Measurements from ENCODE around the gene METTL17. TPM values are rescaled to one million over a fixed set of nuclear protein-coding genes. Genes with fewer than 3 reads are reported as not detected.

Gene METTL17
- total and polyA plus RNA-seq, 2 of the 13 experiments (the other 11 are each of a cell fraction or from before 2014, with no cell fraction given): 122 to 199 TPM

- Histone ChIP-seq H3K4me1 (ENCODE audit: insufficient read depth, low read length) (peaks cover 76% of the 10 kb centered on the region), H4K20me1 (ENCODE audit: insufficient read depth, low read length) (no peaks in the 10 kb centered on the region), H3K4me3 (replicated peaks in 1 of 3; ENCODE audit: insufficient read depth in 1 of 3, low read depth in 2 of 3, low read length in 3 of 3) (peak overlapping the region in 2 of 3 experiments; percentile 20 to 42; a peak in 4 of 6 replicates), H3K9me3 (ENCODE audit: low read length) (no peaks in the 10 kb centered on the region), H3K27ac (ENCODE audit: extremely low read length, insufficient read depth, low read length) (peak overlapping the region; percentile 22), H2AFZ (ENCODE audit: low read length) (peak overlapping the region; percentile 82), H3K79me2 (ENCODE audit: insufficient read depth, low read length) (no peaks in the 10 kb centered on the region), H3K9ac (ENCODE audit: insufficient read depth, low read depth, low read length) (peak overlapping the region; percentile 38), H3K36me3 (replicated peaks in 1 of 2; ENCODE audit: control insufficient read depth in 1 of 2, insufficient read depth in 2 of 2, low read length in 2 of 2) (no peaks in the 10 kb centered on the region), H3K27me3 (ENCODE audit: control insufficient read depth in 1 of 2, insufficient read depth in 2 of 2, low read length in 2 of 2) (no peaks in the 10 kb centered on the region; a peak in 1 of 5 replicates), H3K4me2 (ENCODE audit: low read depth, low read length) (peak overlapping the region; percentile 69)
- FAIRE-seq (peak; percentile 94), ATAC-seq (peak; percentile 78), DNase-seq (ENCODE audit: low spot score) (peak; percentile 85)
- ChIA-PET CTCF (ENCODE audit: low intra/inter-chr PET ratio, low total read pairs) (interaction anchor here (0.7 to 4.8 kb wide), 16 partner anchors 15 to 342 kb away, joined by 3 to 109 read pairs (median 4); partner anchors contain the start of gene METTL17), POLR2A (interaction anchor here (0.8 to 3.5 kb wide), 15 partner anchors 10 to 64 kb away, joined by 3 to 112 read pairs (median 15); partner anchors contain the start of genes ARHGEF40, NDRG2 and TPPP2)
- in situ Hi-C loops (cut with HindIII; ENCODE audit: extremely low pct_ligation_motif_present, low pct_unique_long_range_greater_than_20kb) (loop anchor here (5.0 kb wide), 1 partner anchor 182 kb away; no protein-coding TSS in a partner anchor), intact Hi-C loops (cut with micrococcal nuclease; ENCODE audit: unreplicated experiment) (loop anchor here (1.0 to 2.0 kb wide), 3 partner anchors 15 to 182 kb away; no protein-coding TSS in a partner anchor)
- 16% methylated on average over 8 of the region's 8 CpGs for WGBS (ENCODE audit: low lambda C conversion rate)
- BruUV-seq (replicated peaks): no TSS peak
- TF ChIP-seq YEATS4 (CRISPR knock-in tag; IDR thresholded peaks at IDR 0.05; ENCODE audit: borderline replicate concordance): peak; percentile 58; the same call in 1 of the 2 replicates
- peak; percentile 45; the same call in 1 of the 2 replicates for TF ChIP-seq PPARG (CRISPR knock-in tag; conservative IDR thresholded peaks at IDR 0.05)
- no peak for TF ChIP-seq DZIP1 (CRISPR knock-in tag; IDR thresholded peaks at IDR 0.05)
- TF ChIP-seq HDAC2 (CRISPR knock-in tag; IDR thresholded peaks at IDR 0.05): no peak
- TF ChIP-seq RORA (CRISPR knock-in tag; IDR thresholded peaks at IDR 0.05): no peak
- 0 out of 2 replicates have a peak, but pooled peaks have one; percentile 23 for TF ChIP-seq KDM5B (CRISPR knock-in tag; IDR thresholded peaks at IDR 0.05; ENCODE audit: borderline replicate concordance)
- TF ChIP-seq ZNF549 (CRISPR knock-in tag; IDR thresholded peaks at IDR 0.05): peak; percentile 82; the same call in 1 of the 2 replicates
- no peak for TF ChIP-seq SKI (IDR thresholded peaks at IDR 0.05; ENCODE audit: partially characterized antibody)
- no peak for TF ChIP-seq GABPB1 (CRISPR knock-in tag; IDR thresholded peaks at IDR 0.05)
- peak; percentile 87; the same call in 1 of the 2 replicates for TF ChIP-seq ZNF740 (CRISPR knock-in tag; IDR thresholded peaks at IDR 0.05)
- TF ChIP-seq CEBPZ (IDR thresholded peaks at IDR 0.05; ENCODE audit: low read length): no peak
- TF ChIP-seq XRCC5 (optimal IDR thresholded peaks at IDR 0.05; ENCODE audit: low read length): peak; percentile 53
- no peak for TF ChIP-seq HMGA1 (CRISPR knock-in tag; conservative IDR thresholded peaks at IDR 0.05)
- TF ChIP-seq HNF4A (CRISPR knock-in tag; IDR thresholded peaks at IDR 0.05): peak; percentile 5; the same call in 1 of the 2 replicates
- no peak for TF ChIP-seq ZNF441 (CRISPR knock-in tag; IDR thresholded peaks at IDR 0.05; ENCODE audit: borderline replicate concordance)
- TF ChIP-seq BRD4 (CRISPR knock-in tag; IDR thresholded peaks at IDR 0.05): no peak
Observed at GRCh38 chr14:21039585-21040369, 50.0 kb downstream of the METTL17 start.

Data from HepG2 (cell line).